Heart left ventricle (tissue), 16 donors: Measurements from ENCODE around the gene CTDSPL2. TPM values are rescaled to one million over a fixed set of nuclear protein-coding genes. Genes with fewer than 3 reads are reported as not detected.

ENCODE experiments used
- ATAC-seq, 4 donors: fragments of 200-7000 bp; cut with Tn5 transposase; one replicate each; pipeline ENCODE4 v1.9.1; 2020 to 2022; ENCODE audit warnings: moderate library complexity in 4 of 4, mild to moderate bottlenecking in 3 of 4, moderate number of reproducible peaks in 1 of 4
- DNase-seq, 5 donors: peaks; one replicate each; pipeline ENCODE4 v3.0.0-alpha.2; 2020
- H3K27ac ChIP-seq, 12 donors: fragments of 200-600 bp; sonication (generic) in 4 of 12; one replicate each; pipeline versions ENCODE4 v1.5.0 to v1.8.0; 2016 to 2022; ENCODE audit warnings: mild to moderate bottlenecking in 2 of 12
- H3K27me3 ChIP-seq, 9 donors: fragments of 200-600 bp; sonication (generic) in 2 of 9; one replicate each; pipeline versions ENCODE4 v1.5.1 to v1.8.0; 2016 to 2022; ENCODE audit warnings: mild to moderate bottlenecking in 3 of 9
- H3K36me3 ChIP-seq, 9 donors: fragments of 200-600 bp; sonication (generic) in 2 of 9; one replicate each; pipeline versions ENCODE4 v1.5.0 to v1.8.0; 2018 to 2022; ENCODE audit warnings: mild to moderate bottlenecking in 2 of 9
- H3K4me1 ChIP-seq, 12 donors: fragments of 200-600 bp; sonication (generic) in 4 of 12; one replicate each; pipeline versions ENCODE4 v1.5.0 to v1.8.0; 2016 to 2022; ENCODE audit warnings: mild to moderate bottlenecking in 3 of 12
- H3K4me3 ChIP-seq, 12 donors: fragments of 200-600 bp; sonication (generic) in 4 of 12; one replicate each; pipeline versions ENCODE4 v1.5.0 to v1.8.0; 2017 to 2022; ENCODE audit warnings: mild to moderate bottlenecking in 9 of 12, moderate library complexity in 4 of 12
- H3K9me3 ChIP-seq, 12 donors: fragments of 200-600 bp; sonication (generic) in 4 of 12; one replicate each; pipeline versions ENCODE4 v1.5.0 to v1.8.0; 2016 to 2022; ENCODE audit warnings: mild to moderate bottlenecking in 1 of 12
- POLR2A ChIP-seq, 2 donors: fragments of 450-650 bp; IDR thresholded peaks; one replicate each; pipeline ENCODE4 v1.6.1; 2017; ENCODE audit warnings: antibody characterized with exemption in 2 of 2, mild to moderate bottlenecking in 2 of 2, moderate library complexity in 2 of 2
- WGBS, 4 donors: extraction: QIAGEN DNeasy Blood & Tissue Kit in 2 of 4; methylation state at CpG; one replicate each; pipeline versions ENCODE4 v1.1.5 to v1.1.7; 2013 to 2018; 5-methylcytosine and 5-hydroxymethylcytosine counted together
- intact Hi-C, 10 donors: fragments of 100-400 bp; cut with DNase I; formaldehyde crosslinking; loops; one replicate each; pipeline versions ENCODE4 v1.11.1 to v1.14.2; 2022
- polyA plus RNA-seq, 2 donors: library from polyadenylated mRNA; stranded (reverse); fragments of 200-250 nt; gene quantifications; one replicate each; pipeline ENCODE4 v1.2.3, GENCODE V29; 2013
- total RNA-seq, 9 donors: library from RNA; depleted of rRNA in 2 of 9; stranded (reverse); fragments of >200 nt in 2 of 9; fragmentation: NEBNext Ultra II Directional in 3 of 9; extraction: Animal tissue kit (Norgen Biotek cat#: 25700) in 3 of 9; gene quantifications; one replicate each; pipeline versions ENCODE4 v1.1.0 to v1.2.4, GENCODE V29; 2016 to 2023
- TF ChIP-seq, protein P1 (sequence below), 12 donors: fragments of 200-600 bp; sonication (generic) in 4 of 12; IDR thresholded peaks; one replicate each; pipeline versions ENCODE4 v1.5.0 to v1.8.0; 2018 to 2022; ENCODE audit warnings: antibody characterized with exemption in 12 of 12, mild to moderate bottlenecking in 5 of 12
- donor health status: ischemic (EF 13 %, LVEDD 7.1; RV severe dilation, severe dysfunction).
- donor health status: healthy with polysubstance abuse.
- donor health status: DM: no; HTN: yes; CAD: no.
- donor health status: DM: no; HTN: no; CAD: no.
- donor health status: ischemic (EF 25% LVEDD 6.9; RV normal size, moderate dysfunction).
- donor health status: ischemic (EF 25% LVEDD 5.7; RV mildly dilated, moderate dysfunction).
- donor health status: healthy.
- donor health status: DM: yes; HTN: yes; CAD: no.
- donor health status: ischemic (EF 35%, LVEDD 5.7; RV mildly dilated, moderate dysfunction).
- donor health status: nonischemic (EF 11% LVEDD 7.7; RV severe dilation, severe dysfunction).
- donor health status: DM: yes; HTN: yes; CAD: no.
- donor health status: PGD.
- donor health status: ischemic (EF 29% LVEDD 5.4; RV normal size, mild dysfunction).
- donor health status: nonischemic (EF 23%, LVEDD 6.1; RV moderate dilation, normal function).

CTDSPL2 gene
- total and polyA plus RNA-seq, 11 donors, result 3.0 to 27.6 (median 18.3) TPM

DNA sequence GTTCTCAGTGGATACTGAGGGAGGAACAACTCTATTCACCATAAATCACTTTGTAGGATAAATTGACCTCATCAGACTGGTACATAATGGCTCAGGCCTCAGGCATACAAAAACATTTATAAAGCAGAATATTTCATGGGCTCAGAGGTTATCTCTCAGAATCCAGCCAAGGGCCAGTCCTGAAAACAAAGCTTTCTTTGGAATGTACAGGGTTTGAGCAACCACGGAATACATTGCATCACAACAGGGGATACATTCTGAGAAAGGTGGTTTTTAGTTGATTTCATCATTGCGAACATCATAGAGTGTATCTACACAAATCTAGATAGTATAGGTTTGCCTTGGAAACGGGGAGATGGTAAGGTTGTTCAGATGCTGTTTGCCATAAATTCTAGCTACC, 33.4 kb upstream of the CTDSPL2 start:
- TF ChIP-seq, protein P1, sequence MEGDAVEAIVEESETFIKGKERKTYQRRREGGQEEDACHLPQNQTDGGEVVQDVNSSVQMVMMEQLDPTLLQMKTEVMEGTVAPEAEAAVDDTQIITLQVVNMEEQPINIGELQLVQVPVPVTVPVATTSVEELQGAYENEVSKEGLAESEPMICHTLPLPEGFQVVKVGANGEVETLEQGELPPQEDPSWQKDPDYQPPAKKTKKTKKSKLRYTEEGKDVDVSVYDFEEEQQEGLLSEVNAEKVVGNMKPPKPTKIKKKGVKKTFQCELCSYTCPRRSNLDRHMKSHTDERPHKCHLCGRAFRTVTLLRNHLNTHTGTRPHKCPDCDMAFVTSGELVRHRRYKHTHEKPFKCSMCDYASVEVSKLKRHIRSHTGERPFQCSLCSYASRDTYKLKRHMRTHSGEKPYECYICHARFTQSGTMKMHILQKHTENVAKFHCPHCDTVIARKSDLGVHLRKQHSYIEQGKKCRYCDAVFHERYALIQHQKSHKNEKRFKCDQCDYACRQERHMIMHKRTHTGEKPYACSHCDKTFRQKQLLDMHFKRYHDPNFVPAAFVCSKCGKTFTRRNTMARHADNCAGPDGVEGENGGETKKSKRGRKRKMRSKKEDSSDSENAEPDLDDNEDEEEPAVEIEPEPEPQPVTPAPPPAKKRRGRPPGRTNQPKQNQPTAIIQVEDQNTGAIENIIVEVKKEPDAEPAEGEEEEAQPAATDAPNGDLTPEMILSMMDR (IDR thresholded peaks at IDR 0.05), result no peak
- TF ChIP-seq POLR2A (IDR thresholded peaks at IDR 0.05), result no peak
- WGBS, 4 donors, result 88 to 95% (median 93%) methylated on average over 3 of the region's 3 CpGs
- no peak for ATAC-seq

DNA sequence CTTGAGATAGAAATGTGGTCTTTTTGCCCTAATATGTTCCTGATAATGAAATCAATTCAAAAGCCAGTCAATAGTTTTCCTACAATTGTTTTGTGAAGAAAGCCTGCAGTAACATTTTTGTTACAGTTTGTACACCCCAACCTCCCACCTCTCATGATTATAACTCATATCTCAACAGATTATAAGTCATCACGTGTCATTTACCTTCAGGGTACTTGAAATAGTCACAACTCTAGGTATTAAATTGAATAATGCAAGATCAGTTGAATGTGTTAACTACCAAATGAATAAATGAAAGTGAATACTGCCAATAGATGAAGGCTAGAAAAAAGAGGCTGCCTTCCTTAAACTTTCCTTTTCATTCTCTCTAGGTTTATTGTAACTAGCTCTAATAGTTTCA, 32.9 kb upstream of the CTDSPL2 start:
- WGBS, 4 donors, result 79 to 92% (median 88%) methylated on average over 1 of the region's 1 CpG
- Histone ChIP-seq H3K9me3 (no peaks in the 10 kb centered on the region), H3K27me3 (no peaks in the 10 kb centered on the region), H3K4me1 (no peaks in the 10 kb centered on the region), H3K27ac (no peak overlapping the region), H3K36me3 (peaks cover 0 to 7% (median 0%) of the 10 kb centered on the region in 9 donors), H3K4me3 (no peak overlapping the region)
- no peak for ATAC-seq
- no peak for TF ChIP-seq POLR2A (IDR thresholded peaks at IDR 0.05)
- TF ChIP-seq, protein P1 (IDR thresholded peaks at IDR 0.05), result no peak
- no peak for DNase-seq
- intact Hi-C loops, result no loop called here

More for the DNA sequence above, 33.4 kb upstream of the CTDSPL2 start:
- H3K36me3 ChIP-seq, result peaks cover 0 to 12% (median 0%) of the 10 kb centered on the region in 9 donors
- no peak for DNase-seq
- H3K4me1 ChIP-seq, result no peaks in the 10 kb centered on the region
- intact Hi-C loops, result no loop called here
- no peak overlapping the region for H3K27ac ChIP-seq
- no peaks in the 10 kb centered on the region for H3K27me3 ChIP-seq
- H3K9me3 ChIP-seq, result no peaks in the 10 kb centered on the region
- H3K4me3 ChIP-seq, result no peak overlapping the region

DNA sequence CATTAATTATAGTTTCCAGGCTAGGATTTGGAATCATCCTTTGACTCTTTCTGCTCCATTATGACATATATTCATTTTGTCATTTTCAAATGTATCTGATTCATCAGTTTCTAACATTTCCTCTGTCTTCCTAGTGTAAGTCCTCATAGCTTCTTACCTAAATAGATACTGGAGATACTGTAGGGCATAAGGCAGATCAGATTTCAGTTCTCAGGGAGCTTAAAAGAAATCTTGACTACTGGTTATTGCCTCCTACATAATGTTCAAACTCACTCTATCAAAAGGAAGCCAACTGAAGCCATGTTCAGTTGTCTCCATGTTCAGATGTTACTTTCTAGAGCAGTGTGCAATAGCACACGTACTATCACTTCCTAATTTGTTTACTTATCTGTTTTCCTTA, 29.6 kb upstream of the CTDSPL2 start:
- no peak overlapping the region for H3K27ac ChIP-seq
- ATAC-seq, result no peak
- H3K9me3 ChIP-seq, result no peaks in the 10 kb centered on the region
- TF ChIP-seq POLR2A (IDR thresholded peaks at IDR 0.05), result no peak
- TF ChIP-seq, protein P1 (IDR thresholded peaks at IDR 0.05), result no peak
- H3K4me1 ChIP-seq, result no peaks in the 10 kb centered on the region
- H3K36me3 ChIP-seq, result peaks cover 0 to 12% (median 2%) of the 10 kb centered on the region in 9 donors
- H3K27me3 ChIP-seq, result no peaks in the 10 kb centered on the region
- DNase-seq, result no peak
- H3K4me3 ChIP-seq, result no peak overlapping the region
- intact Hi-C loops, result no loop called here
- WGBS, 4 donors, result 81 to 97% (median 86%) methylated on average over 1 of the region's 1 CpG

DNA sequence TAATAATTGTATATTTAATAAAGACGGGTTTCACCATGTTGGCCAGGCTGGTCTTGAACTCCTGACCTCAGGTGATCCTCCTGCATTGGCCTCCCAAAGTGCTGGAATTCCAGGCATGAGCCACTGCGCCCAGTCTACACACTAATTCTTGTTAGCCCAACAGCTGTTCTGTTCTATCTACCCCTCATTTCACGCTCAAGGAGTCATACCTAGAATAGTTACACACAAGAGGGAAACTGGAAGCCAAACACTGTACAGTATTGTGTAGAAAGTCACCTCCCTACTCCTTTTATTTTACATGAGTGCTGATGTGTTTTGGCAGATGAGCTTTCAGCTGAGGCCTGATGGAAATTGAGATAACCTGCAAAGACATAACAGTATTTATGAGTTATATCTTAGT, 13.4 kb upstream of the CTDSPL2 start:
- TF ChIP-seq, protein P1 (IDR thresholded peaks at IDR 0.05), result no peak
- TF ChIP-seq POLR2A (IDR thresholded peaks at IDR 0.05), result no peak
- Histone ChIP-seq H3K4me1 (no peaks in the 10 kb centered on the region), H3K9me3 (no peaks in the 10 kb centered on the region), H3K27me3 (no peaks in the 10 kb centered on the region), H3K27ac (no peak overlapping the region), H3K4me3 (no peak overlapping the region), H3K36me3 (peaks cover 0 to 23% (median 4%) of the 10 kb centered on the region in 9 donors)
- intact Hi-C loops, result no loop called here
- WGBS, 4 donors, result 93 to 95% (median 95%) methylated on average over 3 of the region's 3 CpGs
- DNase-seq (no peak), ATAC-seq (no peak)
